ENCODE results near the gene UBA52. TPM values are rescaled to one million over a fixed set of nuclear protein-coding genes. Genes with fewer than 3 reads are reported as not detected.

UBA52 gene
- total and polyA plus RNA-seq, 2 of the 8 experiments (the other 6 are each of a cell fraction or from before 2014, with no cell fraction given), result 1,340 to 5,409 TPM

DNA sequence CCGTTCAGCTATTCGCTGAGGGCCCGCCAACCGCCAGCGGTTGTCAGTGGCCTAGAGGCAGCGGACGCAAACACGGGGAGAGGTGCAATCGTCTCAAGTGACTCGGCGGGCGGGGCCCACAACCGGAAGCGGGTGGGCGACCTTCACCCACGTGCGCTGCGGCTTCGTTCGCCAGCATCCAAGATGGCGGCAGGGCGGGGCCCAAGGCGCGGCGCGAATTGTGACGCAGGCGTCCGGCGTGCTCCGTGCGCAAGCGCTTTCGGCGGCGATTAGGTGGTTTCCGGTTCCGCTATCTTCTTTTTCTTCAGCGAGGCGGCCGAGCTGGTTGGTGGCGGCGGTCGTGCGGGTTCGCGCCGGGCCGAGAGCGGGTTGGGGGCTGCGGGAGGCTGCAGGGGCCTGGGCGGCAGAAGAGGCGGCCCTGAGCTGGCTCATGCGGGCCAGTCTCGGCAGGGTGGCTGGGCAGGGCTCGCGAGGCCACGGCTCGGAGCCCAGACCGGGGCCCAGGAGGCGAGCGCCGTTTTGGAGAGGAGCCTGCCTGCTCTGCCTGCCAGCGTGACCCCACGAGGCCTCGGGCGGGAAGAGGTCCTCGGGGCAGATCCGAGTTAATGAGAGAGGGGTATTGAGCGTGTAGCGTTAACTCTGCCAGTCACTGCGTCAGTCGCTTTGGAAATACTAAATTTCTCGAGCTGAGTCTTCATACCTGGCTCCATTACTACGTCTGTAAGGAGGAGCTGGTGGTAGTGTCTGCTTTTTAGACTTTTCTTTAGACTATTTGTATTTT lies at the start of gene UBA52 (continued):
- TF ChIP-seq SAP30 (IDR thresholded peaks at IDR 0.05; ENCODE audit: insufficient read depth, insufficient replicate concordance, low read length), result no peak
- TF ChIP-seq GABPA (IDR thresholded peaks at IDR 0.05; ENCODE audit: borderline replicate concordance, insufficient read depth, low read length), result peak; percentile 76; the same call in 1 of the 2 replicates
- no peak for TF ChIP-seq GTF2F1 (IDR thresholded peaks at IDR 0.05; ENCODE audit: borderline replicate concordance, low read depth, low read length)
- TF ChIP-seq ASH2L (IDR thresholded peaks at IDR 0.05; ENCODE audit: low read length), result peak; percentile 65
